Measurements from ENCODE around the gene POGLUT2.

POGLUT2 gene

GRCh38 chr13:102798581-102799425 is at the start of gene POGLUT2, which contains the start of gene BIVM:
POGLUT2 (minus strand) TSS chr13:102798976; CDS start chr13:102798670, 306 bp downstream.
BIVM (plus strand) TSS chr13:102799119; CDS start chr13:102807268, 8,149 bp downstream.
- DNase-seq = peak; percentile 66

DNA sequence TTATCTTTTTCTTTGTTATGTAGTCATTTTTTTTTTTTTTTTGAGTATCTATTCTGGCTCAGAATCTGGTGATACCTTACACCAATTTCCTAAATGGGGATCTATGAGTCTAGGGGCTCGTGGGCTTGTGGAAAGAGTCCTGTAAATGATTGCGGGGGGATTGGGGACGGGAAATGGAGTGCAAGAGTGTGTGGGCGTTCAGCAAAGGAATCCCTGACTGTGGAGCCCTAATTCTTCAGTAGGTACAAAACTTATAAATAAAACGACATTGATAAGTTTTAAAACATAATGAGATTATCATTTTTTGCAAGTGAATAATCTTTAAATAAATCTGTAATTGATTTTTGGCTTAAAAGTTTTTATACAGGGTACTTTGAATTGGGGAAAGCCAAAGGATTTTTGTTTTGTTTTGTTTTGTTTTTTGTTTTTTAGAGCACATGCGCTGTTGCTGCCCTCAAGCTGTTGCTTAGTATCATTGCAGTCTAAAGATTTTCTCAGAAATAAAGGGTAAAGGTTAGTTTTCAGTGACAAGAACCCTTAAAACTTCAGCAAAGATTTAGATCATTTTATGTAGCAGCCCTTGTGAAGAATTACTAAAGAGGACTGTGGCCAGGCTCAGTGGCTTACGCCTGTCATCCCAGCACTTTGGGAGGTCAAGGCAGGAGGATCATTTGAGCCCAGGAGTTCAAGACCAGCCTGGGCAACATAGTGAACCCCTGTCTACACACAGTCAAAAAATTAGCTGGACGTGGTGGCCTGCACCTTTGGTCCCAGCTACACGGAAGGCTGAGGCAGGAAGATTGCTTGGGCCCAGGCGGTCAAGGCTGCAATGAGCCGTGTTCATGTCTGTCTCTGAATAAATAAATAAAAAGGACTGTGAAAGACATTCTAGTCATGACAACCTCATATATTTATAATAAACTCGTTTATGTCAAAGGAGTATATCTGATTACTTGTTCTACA is 48.8 kb upstream of the POGLUT2 start:
- no peak for DNase-seq

- DNase-seq = peak; percentile 53
Measured at GRCh38 chr13:102846261-102847015, 47.7 kb upstream of the POGLUT2 start.

- peak; percentile 96 for DNase-seq
Measured at GRCh38 chr13:102845630-102846260, 47.0 kb upstream of the POGLUT2 start, which contains the start of gene ERCC5. ERCC5 (plus strand) TSS chr13:102846032; CDS start chr13:102846267, 235 bp downstream.

GRCh38 chr13:102845289-102845629 is 46.5 kb upstream of the POGLUT2 start:
- DNase-seq = no peak

DNA sequence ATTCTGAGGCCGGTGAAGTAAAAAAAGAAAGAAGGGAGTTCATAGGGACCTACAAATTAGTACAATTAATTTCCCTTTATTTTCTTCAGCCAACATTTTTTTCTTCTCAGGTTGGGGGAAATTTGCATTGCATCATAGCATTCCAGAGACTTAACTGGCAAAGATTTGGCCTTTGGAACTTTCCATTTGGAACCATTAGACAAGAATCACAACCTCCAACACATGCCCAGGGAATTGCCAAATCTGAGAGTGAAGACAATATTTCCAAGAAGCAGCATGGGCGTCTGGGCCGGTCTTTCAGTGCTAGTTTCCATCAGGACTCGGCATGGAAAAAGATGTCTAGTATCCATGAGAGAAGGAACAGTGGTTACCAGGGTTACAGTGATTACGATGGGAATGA is 40.7 kb upstream of the POGLUT2 start:
- no peak for DNase-seq

- DNase-seq = no peak
Measured at GRCh38 chr13:102838982-102839381, 40.2 kb upstream of the POGLUT2 start.

- no peak for DNase-seq
Measured at GRCh38 chr13:102838273-102838672, 39.5 kb upstream of the POGLUT2 start.

DNA sequence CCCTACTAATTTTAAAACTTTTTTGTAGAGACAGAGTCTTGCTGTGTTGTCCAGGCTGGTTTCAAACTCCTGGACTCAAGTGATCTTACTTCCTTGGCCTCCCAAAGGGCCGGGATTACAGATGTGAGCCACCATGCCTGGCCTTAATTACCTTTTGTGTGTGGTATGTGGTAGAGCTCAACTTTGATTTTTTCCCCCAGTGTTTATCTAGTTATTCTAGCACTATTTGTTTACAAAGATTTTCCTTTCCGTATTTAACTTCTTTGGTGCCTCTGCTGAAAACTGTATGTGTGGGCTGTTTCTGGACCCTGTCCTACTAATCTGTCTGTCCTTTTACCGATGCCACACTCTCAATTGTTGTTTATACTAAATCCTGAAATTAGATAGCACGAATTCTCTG is 37.7 kb upstream of the POGLUT2 start:
- DNase-seq = no peak

GRCh38 chr13:102830646-102831045 is 31.9 kb upstream of the POGLUT2 start:
- DNase-seq = no peak

DNA sequence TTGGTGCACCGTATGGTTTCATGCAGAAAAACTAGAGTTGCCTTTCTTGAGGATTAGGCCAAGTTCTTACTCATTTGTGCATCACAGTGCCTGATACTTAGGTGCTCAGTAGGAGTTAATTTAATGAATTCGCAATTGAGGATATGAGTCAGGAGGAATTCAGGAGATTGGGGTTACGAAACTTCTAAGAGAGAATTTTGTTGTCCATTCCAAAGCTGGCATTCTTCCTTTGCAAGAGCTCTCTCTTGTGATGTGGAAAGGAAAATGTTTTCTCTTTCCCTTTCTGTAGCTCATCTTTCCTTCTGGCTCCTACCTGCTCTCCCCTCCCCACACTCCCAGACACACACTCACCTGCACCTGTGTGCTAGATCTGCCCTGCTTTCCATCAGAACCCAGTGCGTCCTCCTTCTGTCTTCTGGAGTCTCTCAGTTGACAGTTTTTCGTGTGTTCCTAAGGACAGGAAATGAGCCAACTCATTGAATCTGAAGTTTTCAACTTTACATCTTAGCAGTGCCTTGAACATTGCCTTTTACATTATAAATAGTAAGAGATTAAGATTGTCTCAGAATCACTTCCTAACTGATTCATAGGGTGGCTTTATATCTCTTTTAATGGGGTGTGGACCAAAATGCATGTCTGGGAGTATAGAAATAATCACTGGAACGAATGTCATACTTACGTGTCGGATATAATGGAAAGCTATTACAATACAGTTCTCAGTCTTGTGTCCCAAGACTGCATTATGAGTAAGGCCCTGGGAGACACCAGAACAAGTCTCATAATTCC is 27.3 kb upstream of the POGLUT2 start:
- DNase-seq = no peak

DNA sequence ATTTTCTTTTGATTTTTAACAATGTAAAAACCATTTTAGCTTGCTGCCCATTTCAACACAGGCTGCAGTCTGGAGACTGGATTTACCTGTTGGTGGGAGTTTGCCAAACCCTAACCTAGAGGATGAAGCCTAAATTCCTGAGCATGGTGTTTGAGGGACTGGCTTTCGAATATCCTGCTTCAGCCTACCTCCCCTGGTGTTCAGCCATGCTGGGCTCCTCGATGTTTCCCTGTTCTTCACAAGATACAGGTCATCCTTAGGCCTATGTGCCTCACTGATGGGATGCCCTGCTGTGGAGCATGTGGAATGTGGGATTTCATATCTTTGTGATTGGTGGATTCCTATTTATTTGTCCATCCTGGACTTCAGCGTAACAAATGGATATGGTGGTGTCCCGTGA is 26.6 kb upstream of the POGLUT2 start:
- DNase-seq = no peak

DNA sequence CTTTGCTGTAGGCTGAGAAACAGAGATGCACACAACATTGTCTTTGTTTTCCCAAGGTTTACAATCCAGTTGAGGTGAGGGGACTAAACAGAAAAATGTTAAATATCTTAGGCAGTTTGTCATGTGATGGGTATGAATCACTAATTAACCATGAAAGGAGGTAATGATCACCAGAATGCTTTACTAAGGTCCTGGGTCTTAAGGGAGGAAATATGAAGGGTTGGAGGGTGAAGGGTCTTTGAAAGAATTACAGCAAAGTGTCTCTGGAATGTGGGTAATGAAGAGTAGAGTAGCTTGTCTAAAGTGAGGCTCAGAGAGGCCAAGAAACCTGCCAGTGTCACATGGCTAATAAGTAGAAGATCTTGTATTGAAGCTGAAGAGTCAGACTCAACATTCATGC is 19.1 kb upstream of the POGLUT2 start:
- no peak for DNase-seq

GRCh38 chr13:102817241-102817640 is 18.5 kb upstream of the POGLUT2 start:
- DNase-seq = no peak

DNA sequence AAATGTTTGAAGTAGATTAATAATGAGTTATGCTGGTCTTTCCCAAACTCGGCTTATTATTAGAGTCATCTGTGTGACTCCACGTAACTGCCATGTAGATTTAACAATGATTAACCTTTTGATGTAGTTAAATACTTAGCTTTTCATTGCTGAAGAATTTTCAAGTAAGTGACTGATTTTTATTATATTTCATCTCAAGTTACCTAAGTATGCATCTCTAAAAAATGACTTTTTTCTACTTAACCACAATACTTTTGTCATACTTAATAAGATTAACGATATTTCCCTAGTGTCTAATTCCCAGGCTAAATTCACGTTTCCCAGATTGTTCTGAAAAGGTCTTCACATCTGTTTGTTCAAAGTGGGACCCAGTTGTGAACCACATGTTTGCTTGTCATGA is 17.9 kb upstream of the POGLUT2 start:
- DNase-seq = no peak

GRCh38 chr13:102815788-102816187 is 17.0 kb upstream of the POGLUT2 start:
- no peak for DNase-seq

- no peak for DNase-seq
Measured at GRCh38 chr13:102814793-102815192, 16.0 kb upstream of the POGLUT2 start.

- DNase-seq = no peak
Measured at GRCh38 chr13:102814025-102814607, 15.3 kb upstream of the POGLUT2 start.

DNA sequence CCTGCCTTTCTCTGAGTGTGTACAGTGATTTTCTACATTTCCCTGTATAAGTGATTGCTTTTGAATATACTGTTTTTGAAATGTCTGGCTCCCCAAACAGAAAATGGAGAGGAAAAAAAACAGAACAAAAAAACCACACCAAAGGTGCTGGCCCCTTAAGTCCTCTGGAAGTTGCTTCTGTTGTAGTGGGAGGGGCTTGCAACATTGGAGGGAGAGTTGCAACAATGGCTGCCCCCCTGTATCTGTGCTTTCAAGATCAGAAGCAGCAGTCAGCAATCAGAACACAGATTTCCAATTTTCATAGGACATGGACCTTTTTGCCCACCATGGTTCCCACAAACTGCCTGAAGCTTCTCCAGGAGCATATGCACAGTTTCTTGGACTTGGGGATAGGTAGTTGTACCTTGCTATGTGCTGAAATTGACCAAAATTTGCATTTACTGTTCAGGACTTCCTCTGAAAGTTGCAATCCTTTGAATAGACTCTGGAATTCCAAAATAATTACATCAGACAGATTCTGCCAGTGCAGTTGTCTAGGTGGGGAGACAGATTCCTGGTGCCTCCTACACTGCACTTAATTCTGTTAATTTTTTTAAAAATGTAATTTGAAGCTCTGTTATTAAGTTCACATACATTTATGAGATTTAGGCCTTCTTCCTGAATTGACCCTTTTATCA is 14.0 kb upstream of the POGLUT2 start:
- no peak for DNase-seq

DNA sequence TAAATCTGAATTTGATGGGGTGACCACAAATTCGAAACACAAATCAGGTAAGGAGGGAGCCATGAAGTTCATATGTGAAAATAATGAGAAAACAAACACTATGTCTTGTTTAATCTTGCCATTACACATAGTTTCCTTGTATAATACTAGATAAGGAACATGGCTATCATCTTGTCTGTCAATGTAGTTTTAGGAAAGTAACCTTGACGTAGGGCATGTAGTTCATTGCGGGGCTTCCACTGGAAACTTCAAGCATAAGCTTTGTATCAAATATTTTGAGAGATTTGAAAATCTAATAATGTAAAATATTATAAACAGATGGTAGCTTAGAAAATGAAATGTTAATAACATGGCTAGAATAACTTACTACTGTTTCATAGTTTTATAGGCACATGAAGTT is 8.9 kb upstream of the POGLUT2 start:
- DNase-seq = no peak

- no peak for DNase-seq
Measured at GRCh38 chr13:102805680-102806079, 6.9 kb upstream of the POGLUT2 start.
